ENCODE results near the gene VWA7.

Gene VWA7

DNA sequence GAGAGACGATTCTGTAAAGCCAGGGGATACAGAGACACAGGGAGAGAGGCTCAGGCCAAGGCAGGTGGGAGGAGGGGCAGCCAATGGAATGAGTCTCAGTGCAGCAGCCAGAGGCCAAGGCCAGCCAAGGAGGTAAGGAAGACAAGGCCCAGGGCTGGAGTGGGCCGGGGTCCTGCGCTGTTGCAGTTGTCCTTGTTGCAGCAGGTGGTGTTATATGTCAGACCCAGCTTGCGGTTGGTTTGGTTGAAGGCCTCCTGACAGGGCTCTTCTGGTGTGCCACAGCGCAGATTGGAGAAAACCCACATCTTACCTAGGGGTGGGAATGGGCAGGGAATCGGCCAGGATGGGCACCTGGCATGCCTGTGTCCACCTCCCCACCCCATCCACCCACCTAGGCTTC lies 58.1 kb downstream of the VWA7 start:
- TF ChIP-seq, protein P1, sequence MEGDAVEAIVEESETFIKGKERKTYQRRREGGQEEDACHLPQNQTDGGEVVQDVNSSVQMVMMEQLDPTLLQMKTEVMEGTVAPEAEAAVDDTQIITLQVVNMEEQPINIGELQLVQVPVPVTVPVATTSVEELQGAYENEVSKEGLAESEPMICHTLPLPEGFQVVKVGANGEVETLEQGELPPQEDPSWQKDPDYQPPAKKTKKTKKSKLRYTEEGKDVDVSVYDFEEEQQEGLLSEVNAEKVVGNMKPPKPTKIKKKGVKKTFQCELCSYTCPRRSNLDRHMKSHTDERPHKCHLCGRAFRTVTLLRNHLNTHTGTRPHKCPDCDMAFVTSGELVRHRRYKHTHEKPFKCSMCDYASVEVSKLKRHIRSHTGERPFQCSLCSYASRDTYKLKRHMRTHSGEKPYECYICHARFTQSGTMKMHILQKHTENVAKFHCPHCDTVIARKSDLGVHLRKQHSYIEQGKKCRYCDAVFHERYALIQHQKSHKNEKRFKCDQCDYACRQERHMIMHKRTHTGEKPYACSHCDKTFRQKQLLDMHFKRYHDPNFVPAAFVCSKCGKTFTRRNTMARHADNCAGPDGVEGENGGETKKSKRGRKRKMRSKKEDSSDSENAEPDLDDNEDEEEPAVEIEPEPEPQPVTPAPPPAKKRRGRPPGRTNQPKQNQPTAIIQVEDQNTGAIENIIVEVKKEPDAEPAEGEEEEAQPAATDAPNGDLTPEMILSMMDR (IDR thresholded peaks at IDR 0.05; ENCODE audit: insufficient read depth, low read depth, low read length, missing control alignments): no peak
- no peak for DNase-seq (ENCODE audit: low read depth)
- H3K4me3 ChIP-seq (ENCODE audit: low read depth, low read length): no peak overlapping the region

DNA sequence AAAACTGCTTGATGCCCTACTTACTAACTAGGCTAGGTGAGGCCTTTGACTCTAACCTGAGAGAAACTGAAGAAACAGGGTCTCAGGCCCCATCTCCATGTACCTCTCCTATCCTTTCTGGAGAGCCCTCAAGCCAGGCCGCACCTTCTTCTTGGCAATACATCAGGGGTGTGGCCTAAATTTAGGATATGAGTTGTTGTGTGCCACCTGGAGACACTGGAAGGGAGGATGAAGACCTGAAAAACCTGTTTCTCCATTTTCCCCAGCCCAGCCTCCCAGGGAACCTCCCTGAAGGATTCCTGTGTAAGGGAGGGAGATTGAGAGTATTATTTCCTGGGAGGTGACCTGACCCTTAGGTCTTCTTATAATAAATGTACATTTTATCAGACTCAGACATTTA lies 58.9 kb downstream of the VWA7 start:
- TF ChIP-seq, protein P1 (IDR thresholded peaks at IDR 0.05; ENCODE audit: insufficient read depth, low read depth, low read length, missing control alignments): no peak
- no peak overlapping the region for H3K4me3 ChIP-seq (ENCODE audit: low read depth, low read length)
- DNase-seq (ENCODE audit: low read depth): no peak

DNA sequence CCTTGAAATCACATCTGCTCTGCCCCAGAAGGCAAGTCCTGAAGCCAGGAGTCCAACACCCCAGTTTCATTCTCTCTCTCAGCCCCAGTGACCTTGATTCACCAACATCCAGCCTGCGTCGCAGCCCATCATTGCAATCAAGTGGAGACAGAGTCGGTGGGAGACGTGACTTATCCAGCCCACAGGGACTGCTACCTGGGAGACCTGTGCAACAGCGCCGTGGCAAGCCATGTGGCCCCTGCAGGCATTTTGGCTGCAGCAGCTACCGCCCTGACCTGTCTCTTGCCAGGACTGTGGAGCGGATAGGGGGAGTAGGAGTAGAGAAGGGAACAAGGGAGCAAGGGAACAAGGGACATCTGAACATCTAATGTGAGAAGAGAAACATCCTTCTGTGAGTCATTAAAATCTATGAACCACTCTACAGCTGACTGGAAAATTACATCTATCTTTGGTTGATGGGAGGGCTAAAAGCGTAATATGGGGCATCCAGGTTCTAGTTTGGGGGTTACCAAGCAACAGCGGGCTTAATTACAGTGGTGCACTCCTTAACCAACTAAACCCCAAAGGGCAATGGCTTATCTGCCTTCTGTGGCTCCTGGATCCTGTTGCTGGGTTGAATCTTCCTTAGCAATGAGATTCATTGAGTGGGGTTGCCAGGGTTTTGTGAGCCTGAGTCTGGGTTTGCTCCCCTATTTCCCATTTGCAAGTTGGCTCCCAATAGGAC lies 59.5 kb downstream of the VWA7 start:
- no peak for DNase-seq (ENCODE audit: low read depth)
- TF ChIP-seq, protein P1 (IDR thresholded peaks at IDR 0.05; ENCODE audit: insufficient read depth, low read depth, low read length, missing control alignments): no peak
- H3K4me3 ChIP-seq (ENCODE audit: low read depth, low read length): no peak overlapping the region
